ENCODE data around the gene KCNN3.

KCNN3 gene

DNA sequence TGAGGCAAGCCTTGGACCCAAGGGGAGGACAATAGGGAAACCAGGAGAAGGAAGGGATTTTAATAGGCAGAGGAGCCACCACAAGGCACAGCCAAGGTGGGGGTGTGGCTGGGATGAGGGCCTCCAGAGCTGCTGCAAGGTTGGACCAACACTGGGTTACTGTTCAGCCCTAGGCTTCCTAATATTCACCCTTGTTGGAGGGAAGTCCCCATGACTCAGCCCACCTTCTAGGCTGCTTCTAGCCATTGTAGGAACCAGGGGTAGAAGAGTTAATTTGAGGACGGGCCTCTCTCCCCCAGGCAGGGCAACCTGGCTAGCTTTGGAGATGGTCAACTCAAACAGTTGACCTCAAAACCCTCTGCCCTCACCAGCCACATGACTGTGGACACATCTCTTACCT is 59.5 kb downstream of the KCNN3 start:
- DNase-seq, result no peak

DNA sequence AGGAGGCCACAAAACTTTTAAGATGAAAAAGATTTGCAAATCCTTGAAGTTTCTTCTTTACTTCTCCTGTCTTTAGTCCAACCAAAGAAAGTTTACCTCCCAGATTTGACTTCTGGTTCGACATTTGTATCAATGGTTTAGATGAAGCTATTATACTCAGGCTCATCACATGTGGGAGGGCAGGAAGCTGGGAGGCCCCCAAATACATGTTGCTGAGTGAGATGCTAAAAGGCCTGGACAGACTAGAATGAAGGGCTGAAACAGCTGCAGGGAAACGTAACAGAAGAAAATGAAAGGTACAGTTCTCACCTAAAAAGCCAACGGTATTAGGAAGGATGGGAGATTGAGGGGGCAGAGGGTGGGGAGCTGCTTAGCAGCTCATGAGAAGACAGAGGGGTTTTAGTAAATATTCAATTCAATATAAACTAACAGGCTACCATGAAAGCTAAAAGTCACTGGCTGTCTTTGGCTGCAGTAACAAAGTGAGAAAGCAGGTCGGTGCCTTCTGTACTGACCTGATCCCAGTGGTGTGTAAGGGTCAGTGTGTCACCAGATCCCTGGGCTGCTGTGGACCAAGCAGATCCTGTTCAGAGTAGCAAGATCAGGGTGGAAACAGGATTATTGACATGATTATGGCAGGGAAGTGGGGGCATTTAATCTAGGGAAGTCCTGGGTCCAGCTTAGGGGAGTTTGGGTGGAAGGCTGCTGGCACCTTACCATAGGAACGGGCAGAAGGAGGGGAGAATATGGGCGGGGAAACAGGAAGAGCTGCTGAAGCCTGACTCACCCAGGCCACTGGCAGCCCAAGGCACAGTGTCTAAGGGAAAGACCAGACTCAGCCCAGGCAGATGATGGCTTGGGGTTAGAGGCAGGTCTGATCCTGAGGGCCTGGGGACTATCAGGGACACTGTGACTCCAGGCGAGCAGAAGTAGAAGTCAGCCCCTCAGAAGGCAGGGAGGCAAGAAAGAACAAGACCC is 60.4 kb downstream of the KCNN3 start:
- DNase-seq, result peak; percentile 57

DNA sequence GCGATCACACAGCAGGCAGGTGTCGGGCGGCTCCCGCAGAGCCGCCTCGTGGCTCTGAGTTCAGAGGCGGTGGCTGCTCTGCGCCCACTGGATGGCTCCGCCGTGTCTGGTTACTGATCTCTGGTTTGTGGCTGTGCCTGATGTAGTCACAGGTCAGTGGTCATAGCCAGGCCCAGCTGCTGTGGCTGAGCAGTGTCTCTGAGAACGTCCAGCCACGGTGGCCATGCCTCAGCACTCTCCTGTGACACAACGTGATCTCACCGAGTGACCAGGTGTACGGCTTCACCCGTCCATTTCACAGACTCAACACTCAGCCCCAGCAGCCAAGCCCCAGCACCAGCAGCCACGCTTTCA is 61.2 kb downstream of the KCNN3 start:
- DNase-seq, result no peak

DNA sequence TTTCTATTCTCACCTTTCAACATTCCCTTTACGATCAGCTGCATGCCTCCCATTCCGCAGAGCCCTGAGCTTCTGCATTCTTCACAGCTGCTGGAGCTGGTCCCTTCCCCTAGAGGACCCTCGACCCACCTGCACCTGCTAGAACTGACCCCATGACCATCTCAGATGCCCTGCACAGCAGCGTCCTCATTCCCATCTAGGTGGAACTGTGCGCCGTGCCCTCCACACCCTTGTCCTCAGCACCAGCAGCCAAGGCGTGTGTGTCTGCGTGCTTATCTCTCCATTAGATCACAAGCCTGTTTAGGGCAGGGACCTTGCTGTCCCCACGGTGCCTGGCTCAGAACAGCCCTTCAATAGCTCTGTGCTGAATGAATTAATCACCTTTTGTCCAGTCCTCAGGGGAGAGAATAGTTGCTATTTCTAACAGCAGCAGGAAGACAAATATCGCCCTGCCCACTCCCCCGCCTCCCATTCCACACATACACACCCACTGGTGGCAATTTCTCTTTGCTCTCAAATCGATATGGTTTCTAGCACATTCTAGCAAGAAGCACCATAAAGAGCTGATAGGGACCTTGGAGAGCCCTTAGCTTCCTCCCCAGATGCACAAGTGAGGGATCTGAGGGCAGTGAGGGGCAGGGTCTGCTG is 61.7 kb downstream of the KCNN3 start:
- no peak for DNase-seq

DNA sequence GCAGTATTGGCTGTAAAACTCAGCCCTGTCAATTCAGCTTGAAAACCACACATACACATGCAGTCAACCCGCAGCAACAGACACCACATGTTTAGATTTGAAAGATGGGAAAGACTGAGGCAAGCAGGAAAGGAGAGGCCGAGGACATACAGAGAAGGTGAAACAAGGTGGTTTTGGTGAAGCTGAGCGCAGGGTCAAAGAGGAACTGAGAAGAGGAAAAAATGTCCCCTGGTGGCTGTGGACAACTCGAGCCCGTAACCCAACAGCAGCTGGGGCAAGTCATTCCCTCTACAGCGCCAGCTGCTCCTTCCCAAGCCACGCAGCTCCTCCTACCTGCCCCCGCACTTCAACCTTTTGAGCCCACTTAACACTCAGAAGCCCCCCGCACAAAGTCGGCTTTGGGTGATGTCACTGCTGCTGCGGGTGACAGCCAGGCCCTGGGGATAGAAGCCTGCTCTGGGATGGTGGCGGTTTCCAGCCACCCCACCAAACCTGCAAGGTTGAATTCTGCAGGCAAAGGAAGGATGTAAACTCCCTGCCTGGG is 63.0 kb downstream of the KCNN3 start:
- no peak for DNase-seq

DNA sequence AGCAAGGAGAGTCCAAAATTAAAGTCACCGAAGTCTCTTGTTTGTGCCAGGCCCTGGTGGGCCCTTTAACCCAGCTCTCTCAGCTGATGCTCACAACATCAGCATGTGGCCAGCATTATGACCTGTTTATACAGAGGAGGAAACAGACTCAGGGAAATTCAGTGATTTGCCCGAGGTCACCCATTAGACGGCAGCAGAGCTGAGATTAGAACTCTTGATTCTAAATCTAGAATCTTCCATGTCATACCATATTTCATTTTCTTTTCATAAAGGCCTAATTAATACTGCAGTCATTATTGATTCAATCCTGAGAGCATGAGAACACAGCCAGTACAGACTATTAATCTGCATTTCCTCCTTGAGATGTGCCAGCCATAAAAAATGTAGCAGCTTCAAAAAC is 63.7 kb downstream of the KCNN3 start:
- DNase-seq, result no peak

DNA sequence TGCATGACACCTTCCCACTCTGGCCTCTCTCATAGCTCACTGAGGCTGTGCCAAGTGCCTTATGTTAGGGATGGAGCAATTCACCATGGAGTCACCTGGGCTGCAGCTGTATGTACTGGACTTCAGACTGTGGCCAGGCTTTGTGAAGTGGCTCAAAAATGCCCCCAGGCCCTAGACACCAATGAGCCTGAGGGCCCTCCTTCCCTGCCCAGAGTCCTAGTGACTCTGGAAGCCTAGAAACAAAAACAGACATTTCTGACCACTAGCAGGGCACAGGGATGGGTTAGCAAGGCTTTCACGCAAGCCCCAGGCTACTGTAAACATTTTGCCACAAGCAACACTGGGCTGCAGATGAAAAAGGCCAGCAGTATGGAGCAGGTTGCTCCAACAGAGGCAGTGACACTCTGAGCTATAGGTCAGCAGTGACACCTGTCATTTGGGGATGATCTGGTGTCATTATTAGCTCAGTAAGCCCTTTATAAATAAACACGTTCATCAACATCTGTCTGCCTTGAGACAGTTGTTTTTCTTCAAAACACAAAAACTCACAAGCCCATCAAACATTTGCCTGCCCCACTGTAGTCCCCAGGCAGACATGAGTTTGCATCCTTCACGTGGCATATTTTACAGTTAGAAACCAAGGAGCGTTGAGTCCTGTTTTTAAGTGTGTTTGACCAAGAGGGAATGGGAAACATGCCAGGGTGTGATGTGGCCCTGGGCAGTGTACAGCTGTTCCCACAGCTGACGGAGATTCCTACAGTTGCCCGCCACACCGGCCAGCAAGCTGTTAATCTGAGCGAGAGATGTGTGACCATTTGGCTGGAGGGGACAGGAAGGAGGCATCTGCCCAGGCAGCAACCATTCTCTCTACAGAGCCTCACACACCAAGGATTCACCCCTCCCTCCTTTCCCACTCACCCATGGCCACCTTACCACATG is 66.8 kb downstream of the KCNN3 start:
- DNase-seq, result no peak

DNA sequence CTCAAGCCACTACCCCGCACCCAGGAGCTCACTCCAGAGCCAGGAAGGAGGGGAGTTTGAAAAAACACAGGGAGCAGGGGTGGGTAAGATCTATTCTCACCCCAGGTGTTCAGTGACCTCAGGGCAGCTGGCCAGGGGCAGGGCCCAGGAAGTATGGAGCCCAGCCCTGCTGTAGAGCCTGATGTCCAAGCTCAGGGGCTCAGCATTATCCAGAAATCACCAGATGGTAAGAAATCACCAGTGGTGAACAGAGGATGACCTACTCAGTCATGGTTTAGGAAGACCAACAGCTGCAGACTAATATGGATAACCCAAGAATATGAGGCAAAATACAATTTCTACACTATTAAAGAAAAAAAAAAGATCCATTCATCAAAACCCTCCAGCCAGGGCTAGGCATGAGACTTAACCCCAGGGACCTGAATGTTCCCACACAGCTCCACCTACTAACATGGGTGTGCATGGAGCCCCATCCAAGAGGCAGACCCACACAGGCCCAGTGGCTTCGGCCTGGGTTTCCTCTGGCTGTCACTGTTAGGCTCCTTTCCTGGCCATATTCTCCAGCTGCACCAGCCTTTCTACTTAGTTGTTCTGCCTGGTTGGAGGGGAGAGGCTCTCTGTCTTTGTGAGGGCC is 67.6 kb downstream of the KCNN3 start:
- DNase-seq, result no peak

DNA sequence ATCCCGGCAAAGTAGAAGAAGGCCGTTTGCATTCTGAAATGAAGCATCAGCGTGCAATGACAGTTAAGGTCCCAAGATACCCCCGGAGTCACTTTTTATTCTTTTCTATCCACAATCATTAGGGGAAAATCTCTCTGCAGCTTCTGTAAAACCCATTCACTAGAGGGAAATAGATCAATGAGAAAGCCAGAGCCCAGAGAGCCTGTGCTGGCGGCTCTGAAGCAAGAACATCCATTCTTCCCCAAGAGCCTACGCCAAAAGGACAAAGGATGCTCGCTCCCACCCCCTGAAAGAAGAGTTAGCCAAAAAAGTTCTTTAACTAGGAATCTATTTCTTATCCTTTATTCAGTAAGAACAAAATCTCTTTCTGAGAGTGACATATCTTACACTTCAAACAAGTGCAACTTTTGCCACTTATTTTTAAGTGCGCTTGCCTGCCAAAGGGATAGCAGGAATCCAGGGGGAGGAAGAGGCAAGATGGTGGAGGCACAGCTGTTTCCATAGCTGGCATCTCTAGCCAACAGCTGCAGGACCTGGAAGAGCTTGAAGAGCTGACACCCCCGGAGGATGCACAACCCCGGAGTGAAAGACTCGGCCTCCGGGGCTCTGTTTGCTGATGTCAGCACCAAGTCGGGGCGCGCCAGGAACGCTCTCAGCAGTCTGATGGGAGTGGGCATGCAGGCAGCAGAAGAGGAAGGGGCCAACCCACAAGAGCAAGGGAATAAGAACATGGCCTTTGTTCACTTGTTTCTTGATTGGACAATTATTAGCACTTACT is 68.7 kb downstream of the KCNN3 start:
- no peak for DNase-seq

DNA sequence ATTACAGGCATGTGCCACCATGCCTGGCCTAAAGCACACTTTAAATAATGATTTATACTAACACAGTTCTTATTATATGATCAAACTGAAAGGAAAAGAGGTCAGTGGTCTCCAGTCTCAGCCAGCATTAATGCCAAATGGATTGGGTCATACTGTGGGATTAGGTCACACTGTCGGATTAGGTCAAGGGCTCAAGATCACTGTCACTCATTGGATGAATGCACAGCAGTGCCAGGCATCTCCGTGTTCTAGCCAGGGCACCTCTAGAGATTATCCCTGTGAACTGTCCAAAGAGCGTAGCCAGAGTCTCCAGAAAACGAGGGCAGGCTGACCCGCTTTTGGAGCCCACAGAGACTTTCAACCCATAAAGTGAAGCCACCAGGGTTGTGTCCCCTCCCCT is 70.9 kb downstream of the KCNN3 start:
- no peak for DNase-seq

DNA sequence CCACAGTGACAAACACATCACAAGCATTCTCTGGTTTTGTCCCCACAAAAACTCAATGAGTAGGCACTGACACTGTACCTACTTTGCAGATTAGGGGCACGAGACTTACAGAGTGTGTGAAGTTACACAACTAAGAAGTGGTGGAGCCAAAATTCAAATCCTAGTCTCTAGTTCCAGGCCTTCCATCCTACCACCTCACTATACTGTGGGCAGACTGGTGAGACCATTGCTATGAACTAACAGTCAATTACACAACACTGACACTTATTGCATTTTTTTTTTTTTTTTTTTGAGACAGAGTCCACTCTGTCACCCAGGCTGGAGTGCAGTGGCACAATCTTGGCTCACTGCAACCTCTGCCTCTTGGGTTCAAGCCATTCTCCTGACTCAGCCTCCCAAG is 71.4 kb downstream of the KCNN3 start:
- no peak for DNase-seq

DNA sequence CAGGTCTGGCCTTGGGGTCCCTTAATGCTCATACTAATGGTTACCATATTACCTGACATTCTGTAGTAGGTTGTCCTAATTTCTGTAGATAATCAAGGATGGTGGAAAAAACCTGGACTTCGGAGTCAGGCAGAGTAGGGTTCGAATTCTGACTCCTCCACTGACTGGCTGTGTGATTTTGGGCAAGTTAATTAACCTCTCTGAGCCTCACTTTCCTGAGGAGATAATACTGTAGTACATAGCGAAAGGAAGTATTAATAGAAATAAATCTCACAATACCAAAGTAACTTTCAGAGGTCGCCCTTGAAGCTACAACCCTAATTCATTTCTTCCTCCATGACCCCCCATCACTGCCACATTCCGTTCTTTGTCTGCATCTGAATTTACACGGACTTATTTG is 72.9 kb downstream of the KCNN3 start:
- DNase-seq, result no peak

DNA sequence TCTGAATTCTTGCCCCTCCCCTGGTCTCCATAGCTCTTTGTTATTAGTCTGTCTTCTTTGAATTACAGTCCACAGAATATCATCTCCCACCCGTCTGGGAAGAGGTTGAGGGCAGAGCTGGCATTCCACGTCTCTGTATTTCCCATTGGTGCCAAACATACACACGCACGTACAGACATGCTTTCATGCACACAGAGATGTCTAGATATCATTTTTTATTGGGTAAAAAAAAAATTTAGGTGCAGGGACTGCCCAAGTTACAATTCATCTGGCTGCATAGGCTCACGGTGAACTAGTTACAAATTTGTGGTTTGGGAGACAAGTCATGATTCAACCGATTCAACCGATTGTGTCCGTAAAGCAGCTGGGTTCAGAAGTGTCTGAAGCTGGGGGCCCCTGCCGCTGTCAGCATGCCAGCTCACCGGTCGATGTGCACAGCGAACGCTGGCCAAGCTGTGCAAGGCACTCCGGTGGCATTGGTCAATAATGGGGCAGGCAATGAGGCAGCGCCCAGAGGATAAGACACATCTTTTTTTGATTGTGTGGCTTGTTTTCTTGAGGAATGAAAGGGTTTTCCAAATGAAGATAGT is 73.7 kb downstream of the KCNN3 start:
- DNase-seq, result no peak

DNA sequence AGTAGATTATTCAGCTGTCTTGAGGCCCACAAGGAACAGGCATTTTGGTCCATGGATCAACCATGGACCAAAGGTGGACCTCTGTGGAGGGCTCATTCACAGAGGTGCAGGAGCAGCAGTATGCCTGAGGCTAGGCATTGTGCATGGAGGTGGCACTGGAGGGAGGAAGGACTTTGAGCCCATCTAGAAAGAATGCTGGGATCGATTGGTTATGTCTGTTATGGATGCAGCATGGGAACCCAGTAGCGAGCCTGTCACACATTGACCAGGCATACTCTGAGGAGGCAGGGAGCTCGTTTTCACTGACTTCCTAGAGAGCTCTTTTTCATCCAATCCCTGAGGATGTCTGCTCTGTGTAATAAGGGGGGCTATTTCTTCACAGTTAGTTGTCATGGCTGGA is 75.5 kb downstream of the KCNN3 start:
- no peak for DNase-seq

DNA sequence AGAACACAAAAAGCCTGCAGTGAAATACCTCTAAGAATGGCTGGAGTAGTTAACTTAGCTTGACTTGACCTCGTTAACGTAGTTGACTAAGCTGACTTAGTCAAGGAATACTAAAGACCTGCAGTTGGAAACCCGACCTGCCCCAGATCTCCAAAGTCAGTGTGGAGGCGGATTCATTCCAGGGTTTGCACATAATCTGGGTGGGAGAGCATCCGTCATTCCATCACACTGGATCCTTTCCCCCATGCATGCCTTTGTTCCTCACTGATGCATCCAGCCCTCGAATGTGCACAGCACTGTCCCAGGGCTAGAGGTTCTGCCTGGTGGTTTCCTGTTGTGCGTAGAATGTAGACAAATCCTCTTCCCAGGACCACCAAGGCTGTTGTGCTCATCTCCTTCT is 76.4 kb downstream of the KCNN3 start:
- no peak for DNase-seq

DNA sequence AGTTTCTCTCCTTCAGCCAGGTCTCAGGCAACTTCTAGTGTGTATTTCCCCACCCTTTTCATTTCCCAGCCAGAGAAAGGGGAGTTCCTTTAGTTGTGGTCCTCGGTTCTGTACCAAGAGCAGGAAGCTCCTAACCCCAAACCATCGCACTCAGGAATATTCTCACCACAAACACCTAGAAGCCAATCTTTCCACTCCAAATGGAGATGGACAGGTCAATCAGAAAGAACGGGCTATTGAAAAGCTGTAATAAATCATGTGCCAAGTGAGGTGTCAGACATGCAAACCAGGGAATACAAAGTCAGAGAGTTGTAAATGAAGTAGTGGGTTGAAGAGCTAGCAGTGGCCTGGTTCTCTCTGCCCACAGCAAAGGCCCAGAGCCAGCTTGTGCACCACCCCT is 77.2 kb downstream of the KCNN3 start:
- no peak for DNase-seq

DNA sequence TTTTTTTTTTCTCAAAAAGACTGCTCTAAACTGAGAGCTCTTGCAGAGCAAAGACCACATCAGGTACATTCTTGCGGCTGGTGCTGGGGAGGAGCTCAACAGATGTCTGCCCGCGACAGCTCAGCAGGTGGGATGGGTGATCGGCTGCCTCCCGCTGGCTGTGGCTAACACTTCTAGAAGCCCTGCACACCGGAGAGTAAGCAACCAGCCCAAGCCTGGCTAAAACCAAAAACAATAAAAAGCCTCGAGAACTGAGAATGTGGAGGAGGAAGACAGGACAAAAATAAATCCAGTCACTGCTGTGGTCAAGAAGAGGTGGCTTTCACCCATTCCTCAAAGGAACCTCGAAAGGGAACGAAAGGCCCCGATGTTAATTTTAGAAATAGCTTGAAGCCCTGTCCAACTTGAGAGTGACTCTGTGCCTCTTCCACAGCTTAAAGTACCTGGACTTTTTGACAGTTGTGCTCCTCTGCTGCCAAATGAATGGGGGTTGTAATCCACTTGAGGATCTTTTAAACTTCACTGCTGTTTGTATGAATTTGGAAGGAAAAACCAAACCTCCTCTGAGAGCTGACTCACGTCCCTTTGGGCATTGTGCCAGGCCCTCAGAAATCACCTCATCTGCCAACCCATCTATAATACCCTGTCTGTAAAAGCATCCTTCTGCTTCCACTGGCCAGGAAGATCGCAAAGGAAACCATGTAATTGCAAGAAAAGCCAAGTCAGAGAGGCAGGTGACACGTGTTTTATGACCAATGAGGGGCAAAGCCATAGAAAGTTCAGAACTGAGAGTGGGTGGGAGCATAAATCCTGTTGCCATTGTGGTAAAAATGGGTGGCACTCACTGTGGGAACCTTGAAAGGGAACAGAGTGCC is 78.6 kb downstream of the KCNN3 start:
- DNase-seq, result no peak

DNA sequence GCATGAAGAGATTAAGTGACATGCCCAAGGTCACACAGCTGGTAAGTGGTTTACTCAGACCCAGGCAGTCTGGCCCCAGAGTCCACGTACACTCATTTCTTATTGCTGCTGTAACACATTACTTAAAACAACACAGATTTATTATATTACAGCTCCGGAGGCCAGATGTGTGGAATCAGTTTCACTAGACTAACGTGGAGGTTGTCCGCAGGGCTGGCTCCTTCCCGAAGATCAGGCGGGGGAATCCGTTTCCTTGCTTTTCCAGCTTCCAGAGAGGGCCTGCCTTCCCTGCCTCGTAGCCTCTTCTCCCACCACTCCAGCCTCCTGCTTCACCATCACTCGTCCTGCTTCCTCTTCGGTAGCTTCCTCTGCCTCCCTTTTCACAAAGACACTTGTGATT is 81.2 kb downstream of the KCNN3 start:
- no peak for DNase-seq

DNA sequence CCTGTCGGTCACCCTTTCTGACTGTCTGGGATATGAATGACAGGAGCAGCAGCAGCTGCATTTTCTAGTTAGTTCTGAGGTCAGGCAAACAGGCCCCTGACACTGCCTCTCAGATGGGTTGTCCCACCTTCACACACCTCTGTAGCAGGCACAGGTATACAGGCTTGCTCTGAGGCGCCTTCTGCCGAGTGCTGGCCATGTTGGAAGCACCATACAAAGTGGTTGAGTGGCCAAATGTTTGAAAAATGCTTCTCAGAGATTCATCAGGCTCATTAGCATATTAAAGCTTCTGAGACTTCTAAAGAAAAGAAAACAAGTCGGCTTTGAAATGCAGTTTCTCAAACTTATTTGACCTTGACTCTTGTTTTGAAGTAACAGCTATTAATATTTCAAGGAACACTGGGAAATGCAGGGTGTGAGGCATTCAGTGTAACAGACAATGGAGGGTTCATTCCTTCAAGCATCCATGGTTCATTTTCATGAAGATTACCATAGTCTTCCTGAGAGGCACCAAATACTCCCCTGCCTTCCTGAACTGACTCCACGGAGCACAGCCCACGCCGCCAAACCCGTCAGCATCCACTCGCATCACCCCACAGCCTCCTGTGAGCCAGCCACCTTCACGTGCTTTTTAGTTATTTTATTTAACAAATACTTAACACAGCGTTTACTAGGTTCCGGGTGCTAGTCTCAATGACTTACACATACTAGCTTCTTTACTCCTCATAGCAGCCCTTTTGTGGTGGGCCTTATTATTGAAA is 81.8 kb downstream of the KCNN3 start:
- DNase-seq, result no peak
